ENCODE measurements around the gene FGFR3.

Gene FGFR3

GRCh38 chr4:1804638-1805492 lies 11.8 kb downstream of the FGFR3 start:
- DNase-seq = no peak

GRCh38 chr4:1805493-1806222 lies 12.6 kb downstream of the FGFR3 start:
- no peak for DNase-seq

DNA sequence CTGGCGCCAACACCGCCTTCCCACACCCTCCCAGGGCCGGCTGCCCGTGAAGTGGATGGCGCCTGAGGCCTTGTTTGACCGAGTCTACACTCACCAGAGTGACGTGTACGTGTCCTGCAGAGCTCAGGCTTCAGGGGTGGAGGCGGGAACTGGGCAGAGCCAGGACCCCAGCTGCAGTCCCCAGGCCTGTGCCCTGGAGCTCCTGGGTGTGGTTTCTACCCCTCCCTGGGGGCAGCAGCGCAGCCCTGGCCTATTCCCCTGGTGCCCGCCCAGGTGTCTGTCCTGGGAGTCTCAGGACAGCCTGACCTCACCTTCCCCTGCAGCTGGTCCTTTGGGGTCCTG lies 13.1 kb downstream of the FGFR3 start:
- DNase-seq = no peak

DNA sequence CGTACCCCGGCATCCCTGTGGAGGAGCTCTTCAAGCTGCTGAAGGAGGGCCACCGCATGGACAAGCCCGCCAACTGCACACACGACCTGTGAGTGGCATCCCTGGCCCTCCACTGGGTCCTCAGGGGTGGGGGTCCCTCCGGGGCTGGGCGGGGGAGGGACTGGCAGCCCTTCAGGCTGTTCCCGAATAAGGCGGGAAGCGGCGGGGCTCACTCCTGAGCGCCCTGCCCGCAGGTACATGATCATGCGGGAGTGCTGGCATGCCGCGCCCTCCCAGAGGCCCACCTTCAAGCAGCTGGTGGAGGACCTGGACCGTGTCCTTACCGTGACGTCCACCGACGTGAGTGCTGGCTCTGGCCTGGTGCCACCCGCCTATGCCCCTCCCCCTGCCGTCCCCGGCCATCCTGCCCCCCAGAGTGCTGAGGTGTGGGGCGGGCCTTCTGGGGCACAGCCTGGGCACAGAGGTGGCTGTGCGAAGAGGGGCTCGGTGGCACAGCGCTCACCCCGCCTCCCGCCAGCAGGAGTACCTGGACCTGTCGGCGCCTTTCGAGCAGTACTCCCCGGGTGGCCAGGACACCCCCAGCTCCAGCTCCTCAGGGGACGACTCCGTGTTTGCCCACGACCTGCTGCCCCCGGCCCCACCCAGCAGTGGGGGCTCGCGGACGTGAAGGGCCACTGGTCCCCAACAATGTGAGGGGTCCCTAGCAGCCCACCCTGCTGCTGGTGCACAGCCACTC lies 13.7 kb downstream of the FGFR3 start:
- DNase-seq = no peak

GRCh38 chr4:1807332-1807777 lies 14.3 kb downstream of the FGFR3 start:
- peak in 1 of 2 experiments; percentile 10 for DNase-seq

DNA sequence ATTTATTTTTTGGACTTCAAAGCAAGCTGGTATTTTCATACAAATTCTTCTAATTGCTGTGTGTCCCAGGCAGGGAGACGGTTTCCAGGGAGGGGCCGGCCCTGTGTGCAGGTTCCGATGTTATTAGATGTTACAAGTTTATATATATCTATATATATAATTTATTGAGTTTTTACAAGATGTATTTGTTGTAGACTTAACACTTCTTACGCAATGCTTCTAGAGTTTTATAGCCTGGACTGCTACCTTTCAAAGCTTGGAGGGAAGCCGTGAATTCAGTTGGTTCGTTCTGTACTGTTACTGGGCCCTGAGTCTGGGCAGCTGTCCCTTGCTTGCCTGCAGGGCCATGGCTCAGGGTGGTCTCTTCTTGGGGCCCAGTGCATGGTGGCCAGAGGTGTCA lies 15.3 kb downstream of the FGFR3 start:
- no peak for DNase-seq

DNA sequence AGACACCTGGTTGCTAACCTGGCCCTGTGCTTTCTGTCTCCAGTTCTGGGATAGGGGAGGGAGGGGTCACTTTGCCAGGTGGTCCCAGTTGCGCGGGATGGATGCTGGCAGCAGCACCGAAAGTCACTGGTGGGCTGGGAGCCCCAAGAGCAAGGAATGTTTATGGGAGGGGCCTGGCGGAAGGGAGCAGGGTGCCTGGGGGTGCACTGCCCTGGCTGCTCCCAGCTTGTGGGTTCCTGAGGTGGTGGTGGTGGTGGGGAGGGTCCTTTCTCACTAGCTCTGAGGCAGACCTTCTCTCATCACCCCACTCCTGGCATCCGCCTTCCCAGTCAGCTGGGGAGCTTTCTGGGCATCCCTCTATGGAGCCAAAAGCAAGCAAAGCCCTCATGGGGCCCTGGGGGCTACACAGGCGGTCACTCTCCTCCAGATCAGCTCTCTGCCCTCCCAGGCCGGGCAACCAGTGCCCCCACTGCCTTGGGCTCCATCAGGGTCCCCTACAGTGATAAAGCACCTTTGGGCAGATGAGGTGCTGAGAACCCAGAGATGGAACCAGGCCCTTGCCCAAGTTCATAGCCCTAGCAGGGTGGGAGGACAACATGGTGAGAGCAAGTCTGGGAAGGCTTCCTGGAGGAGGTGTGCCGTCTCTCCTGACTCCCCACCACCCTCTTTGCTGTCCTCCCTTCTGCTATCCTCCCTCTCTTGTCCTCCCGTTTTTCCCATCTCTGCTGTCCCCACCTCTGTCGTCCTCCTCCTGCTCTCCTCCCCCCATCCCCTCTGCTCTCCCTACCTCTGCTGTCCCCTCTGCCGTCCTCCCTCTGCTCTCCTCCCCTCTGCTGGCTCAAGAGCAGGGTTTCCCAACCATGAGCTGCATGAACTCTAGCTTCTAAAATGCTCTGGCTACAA lies 16.0 kb downstream of the FGFR3 start:
- no peak for DNase-seq

GRCh38 chr4:1809754-1810502 lies 16.8 kb downstream of the FGFR3 start:
- DNase-seq = peak; percentile 55 to 65

DNA sequence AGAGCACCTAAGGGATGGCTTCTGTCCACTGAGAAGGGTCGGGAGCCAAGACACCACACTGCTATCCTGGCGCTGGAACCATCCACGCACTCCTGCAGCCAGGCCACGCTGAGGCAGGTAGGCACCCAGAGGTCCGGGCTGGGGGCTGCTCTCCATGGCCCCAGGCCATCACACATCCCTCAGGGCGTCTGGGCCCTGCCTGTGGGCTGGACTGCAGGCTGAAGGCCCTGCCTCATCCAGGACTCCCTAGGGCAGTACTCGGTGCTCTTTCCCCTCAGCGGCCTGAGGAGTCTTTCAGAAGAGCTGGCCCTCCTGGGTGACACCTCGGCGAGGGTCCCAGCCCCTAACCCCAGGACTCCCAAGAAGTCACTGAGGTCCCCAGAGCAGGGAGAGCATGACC lies 17.7 kb downstream of the FGFR3 start:
- DNase-seq = no peak

DNA sequence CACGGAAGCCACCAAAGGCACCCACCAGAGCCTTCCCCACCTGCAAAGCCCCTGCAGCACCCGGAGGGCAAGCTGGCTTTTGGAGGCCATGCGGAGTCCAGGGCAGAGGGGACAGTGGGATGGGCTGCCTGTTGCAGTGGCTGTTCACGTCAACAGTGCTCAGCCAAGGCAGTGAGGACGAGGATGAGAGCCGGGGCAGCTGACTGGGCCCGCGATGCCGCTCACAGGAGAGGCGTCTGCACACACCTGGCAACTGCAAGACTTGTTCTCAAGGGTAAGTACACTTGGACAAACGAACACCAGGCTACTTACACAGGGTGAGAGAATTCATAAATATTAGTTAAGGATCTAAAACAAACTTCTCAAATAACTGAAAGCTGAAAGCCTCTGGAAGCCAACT lies 19.6 kb downstream of the FGFR3 start:
- no peak for DNase-seq

GRCh38 chr4:1813231-1813630 lies 20.1 kb downstream of the FGFR3 start:
- DNase-seq = no peak

DNA sequence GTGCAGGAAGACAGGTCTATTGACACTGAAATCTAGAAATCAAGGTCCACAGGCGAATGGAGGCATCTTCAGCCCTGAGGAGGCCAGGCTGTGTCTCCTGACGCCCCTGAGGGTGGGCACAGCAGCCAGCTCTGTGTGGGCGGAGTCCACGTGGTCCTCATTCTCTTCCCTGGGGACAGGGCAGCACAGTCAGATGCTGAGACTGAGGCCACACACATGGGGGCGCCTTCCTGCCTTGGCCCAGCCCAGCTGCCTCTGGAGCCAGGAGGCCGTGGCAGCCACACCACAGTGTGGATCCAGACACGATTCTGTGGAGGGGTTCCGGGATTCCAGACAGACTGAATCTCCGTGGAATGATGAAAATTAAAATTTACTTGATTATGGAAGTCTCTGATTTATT lies 20.8 kb downstream of the FGFR3 start:
- DNase-seq = no peak

DNA sequence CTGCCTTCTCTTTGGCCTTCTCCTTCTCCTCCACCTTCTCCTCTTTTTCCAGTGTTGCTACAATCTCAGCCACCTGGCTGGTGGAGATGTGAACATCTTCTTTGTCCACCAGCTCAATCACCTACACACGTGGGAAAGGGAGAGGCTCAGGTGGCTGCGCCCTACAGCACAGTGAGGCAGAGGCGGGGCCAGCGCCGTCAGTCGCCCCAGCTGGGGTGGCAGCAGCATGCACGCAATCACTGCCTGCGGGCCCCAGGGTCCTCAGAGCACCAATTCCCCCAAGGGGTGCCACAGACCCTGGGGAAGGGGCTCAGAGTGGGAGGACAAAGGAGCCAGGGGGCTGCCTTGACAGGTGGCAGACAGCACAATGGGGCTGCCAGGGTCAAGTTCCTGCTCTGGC lies 21.4 kb downstream of the FGFR3 start:
- no peak for DNase-seq

DNA sequence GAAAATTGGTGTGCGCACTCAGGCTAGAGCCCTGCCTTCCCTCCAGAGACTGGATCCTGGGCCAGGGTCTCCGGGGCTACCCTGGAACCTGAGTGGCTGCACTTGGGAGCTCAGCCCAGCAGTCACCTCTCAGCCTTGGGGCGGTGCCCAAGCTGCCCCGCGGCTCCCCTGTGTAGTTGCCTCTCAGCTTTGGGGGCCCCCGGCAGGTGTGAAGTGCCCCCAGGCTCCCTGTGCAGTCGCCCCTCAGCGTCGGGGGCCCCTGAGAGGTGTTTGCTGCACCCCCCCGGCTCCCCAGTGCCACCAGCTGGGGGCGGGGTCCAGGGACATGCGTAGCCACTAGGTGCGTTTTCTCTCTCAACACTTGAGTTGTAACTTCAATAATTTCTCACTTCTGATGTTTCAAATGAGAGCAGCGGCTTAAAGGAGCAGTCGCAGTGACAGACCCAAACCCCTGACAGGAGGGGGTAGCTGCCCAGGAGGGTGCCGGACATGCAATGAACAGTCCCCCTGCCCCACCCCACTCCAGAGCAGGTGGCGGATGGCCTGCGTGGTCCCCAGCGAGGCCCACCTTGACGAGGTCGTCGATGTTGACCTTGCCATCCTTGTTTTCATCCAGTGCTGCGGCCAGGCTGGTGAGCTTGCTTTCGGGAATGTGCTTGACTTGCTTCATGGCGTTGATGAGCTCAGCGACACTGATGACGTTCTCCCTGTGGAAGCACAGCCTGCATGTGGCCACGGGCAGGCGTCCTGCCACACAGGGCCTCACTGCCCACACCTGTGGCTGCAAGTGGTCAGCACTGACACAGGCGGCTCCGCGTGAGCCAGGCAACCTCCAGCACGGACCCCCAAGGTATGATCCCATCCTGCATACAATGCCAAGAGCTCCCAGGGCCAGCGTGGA lies 22.3 kb downstream of the FGFR3 start:
- DNase-seq = no peak

DNA sequence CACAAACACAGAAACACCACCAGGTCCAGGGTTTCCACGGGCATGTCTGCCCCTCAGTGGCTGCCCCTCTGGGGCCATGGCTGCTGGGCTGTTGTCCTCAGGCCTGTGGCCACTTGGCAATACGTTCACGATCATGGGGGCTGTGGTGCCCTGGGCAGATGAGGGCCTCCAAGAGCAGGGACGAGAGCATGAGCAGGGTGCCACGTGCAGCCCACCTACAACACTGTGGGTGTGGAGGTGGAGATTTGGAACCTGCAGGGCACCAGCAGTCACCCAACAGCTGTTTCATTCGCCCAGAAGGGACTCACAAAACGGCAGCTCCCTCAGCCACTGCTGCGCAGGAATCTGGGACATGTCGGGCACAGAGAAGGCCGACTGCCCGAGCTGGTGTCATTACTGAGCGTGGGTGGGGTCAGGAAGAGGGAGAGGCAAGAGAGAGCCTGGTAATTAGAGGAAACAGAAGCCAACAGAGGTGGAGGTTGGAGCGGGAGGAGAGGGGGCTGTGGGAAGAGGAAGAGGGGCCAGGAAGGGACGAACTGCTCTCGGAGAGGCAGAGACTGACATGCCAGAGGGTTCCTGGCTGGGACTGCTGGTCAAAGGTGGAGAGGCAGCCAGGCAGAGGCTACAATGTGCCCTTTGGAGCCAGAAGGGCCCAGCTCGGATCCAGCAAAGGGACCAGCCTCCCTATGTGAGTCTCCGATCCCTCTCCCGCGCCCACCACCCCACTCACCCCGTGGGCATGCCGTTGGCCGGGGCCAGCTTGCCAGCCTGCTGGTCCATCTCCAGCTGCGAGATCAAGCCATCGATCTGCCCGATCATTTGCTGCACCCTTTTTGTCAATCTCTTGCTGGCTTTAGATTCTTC lies 23.1 kb downstream of the FGFR3 start:
- DNase-seq = no peak

GRCh38 chr4:1819284-1819683 lies 26.2 kb downstream of the FGFR3 start:
- no peak for DNase-seq

GRCh38 chr4:1819816-1820215 lies 26.7 kb downstream of the FGFR3 start:
- DNase-seq = no peak

DNA sequence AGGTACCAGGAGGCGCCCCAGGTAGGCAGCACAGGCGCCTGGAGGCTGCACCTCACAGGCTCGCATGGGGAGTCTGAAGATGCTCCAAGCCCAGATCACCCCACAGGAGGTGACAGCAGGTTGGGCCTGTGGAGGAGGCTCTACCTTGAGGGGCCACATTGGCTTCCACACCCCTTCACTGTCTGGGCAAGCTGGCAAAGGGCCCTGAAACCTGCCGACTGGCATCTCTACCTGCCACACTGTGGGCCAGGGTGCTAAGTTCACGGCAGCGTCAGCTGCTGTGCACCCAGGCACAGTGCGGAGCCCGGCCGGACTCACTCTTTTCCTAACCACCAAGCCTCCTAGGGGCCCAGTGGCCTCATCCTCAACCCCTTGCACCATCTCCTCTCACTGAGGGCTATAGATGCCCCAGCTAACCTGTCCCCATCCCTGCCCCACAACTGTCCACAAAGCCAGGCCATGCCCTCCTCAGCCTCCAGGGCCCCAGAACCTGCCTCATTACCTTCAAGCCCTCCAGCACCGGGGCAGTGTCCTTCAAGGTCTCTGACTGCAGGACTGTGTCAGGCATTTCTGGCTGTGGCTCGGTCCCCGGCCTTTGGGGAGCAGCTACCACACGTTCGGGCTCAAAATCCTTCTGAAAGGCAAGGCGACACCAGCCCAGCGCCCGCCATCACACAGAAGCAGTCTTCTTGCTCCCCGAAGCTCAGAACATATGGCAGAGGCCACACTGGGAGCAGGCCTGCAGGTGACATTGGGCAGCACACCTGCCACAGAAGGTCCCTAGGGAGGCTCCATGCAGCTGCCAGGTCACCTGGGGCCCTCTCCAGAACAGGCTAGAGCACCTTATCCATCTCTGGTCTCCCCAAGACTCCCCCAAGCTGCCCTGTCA lies 28.8 kb downstream of the FGFR3 start:
- no peak for DNase-seq

All from NCI-H2081 (cell line).